ENCODE data around the gene TNNI3K. TPM values are rescaled to one million over a fixed set of nuclear protein-coding genes. Genes with fewer than 3 reads are reported as not detected.

The TNNI3K gene
- total RNA-seq, 1 experiment from 2014 or later = not detected

- H3K27me3 Mint-ChIP-seq (ENCODE audit: low read depth) = no peaks in the 10 kb centered on the region
Observed at GRCh38 chr1:74314438-74314837, 79.3 kb downstream of the TNNI3K start.

More at GRCh38 chr1:74314438-74314837, 79.3 kb downstream of the TNNI3K start:
- no peaks in the 10 kb centered on the region for H3K4me1 ChIP-seq (ENCODE audit: insufficient read depth, low read length)
- no peaks in the 10 kb centered on the region for H3K79me1 ChIP-seq (ENCODE audit: insufficient read depth, low read depth, low read length, poor library complexity, severe bottlenecking)
- no peak overlapping the region for H3K27ac ChIP-seq (ENCODE audit: insufficient read length, low read depth, low read length)
- no peak overlapping the region for H2BK20ac ChIP-seq (ENCODE audit: low read depth, low read length, poor library complexity, severe bottlenecking)
- no peak overlapping the region for H2BK120ac ChIP-seq (ENCODE audit: low read depth, low read length, poor library complexity, severe bottlenecking)
- no peak overlapping the region for H4K91ac ChIP-seq (ENCODE audit: insufficient read length, low read depth, low read length)
- H2BK5ac ChIP-seq (ENCODE audit: insufficient read length, low read length) = no peak overlapping the region
- no peak overlapping the region for H2BK12ac ChIP-seq (ENCODE audit: insufficient read length, low read depth, low read length)
- H3K79me2 ChIP-seq (ENCODE audit: insufficient read depth, low read length) = no peaks in the 10 kb centered on the region
- no peak overlapping the region for H2AK5ac ChIP-seq (ENCODE audit: insufficient read length, low read length)
- no peak overlapping the region for H3K4me2 ChIP-seq (ENCODE audit: insufficient read depth, insufficient read length, low read length)
- H3K23me2 ChIP-seq (ENCODE audit: insufficient read length, low read depth, low read length, poor library complexity, severe bottlenecking) = no peaks in the 10 kb centered on the region
- no peak overlapping the region for H2BK15ac ChIP-seq (ENCODE audit: low read depth, low read length)
- H3K4me1 Mint-ChIP-seq = peaks cover 5 to 8% of the 10 kb centered on the region in 2 experiments
- no peak overlapping the region for H3T11ph ChIP-seq (ENCODE audit: low read length)
- H3K9me3 Mint-ChIP-seq = no peaks in the 10 kb centered on the region
- no peak overlapping the region for H3K23ac ChIP-seq (ENCODE audit: insufficient read length, low read depth, low read length)
- no peak for DNase-seq
- no peak overlapping the region for H3K14ac ChIP-seq (ENCODE audit: insufficient read depth, low read length)
- no peak overlapping the region for H4K5ac ChIP-seq (ENCODE audit: insufficient read length, low read depth, low read length)
- no peak overlapping the region for H3K56ac ChIP-seq (ENCODE audit: insufficient read length, low read depth, low read length)
- no peak overlapping the region for H2AFZ ChIP-seq (ENCODE audit: low read length)
- no peak overlapping the region for H3K4ac ChIP-seq (ENCODE audit: low read depth, low read length)
- H3K9me3 ChIP-seq (ENCODE audit: control insufficient read depth, low read depth, low read length) = no peaks in the 10 kb centered on the region
- H3K4me3 Mint-ChIP-seq = no peak overlapping the region
- H3K36me3 Mint-ChIP-seq (ENCODE audit: insufficient read depth in 1 of 3, low read depth in 3 of 3) = no peaks in the 10 kb centered on the region
- peak overlapping the region in 1 of 3 experiments; percentile 30; a peak in 2 of 7 replicates for H3K27ac Mint-ChIP-seq
- H3K18ac ChIP-seq (ENCODE audit: insufficient read length, low read depth, low read length) = no peak overlapping the region
- no peak overlapping the region for H4K8ac ChIP-seq (replicated peaks; ENCODE audit: insufficient read length, low read depth, low read length)
- H4K20me1 ChIP-seq (ENCODE audit: control insufficient read depth, insufficient read depth, insufficient read length) = no peaks in the 10 kb centered on the region
- no peak for TF ChIP-seq CTCF (conservative IDR thresholded peaks at IDR 0.05)
- H3K9ac ChIP-seq (ENCODE audit: extremely low read depth, insufficient read length, low read length) = no peak overlapping the region
- H3K27me3 ChIP-seq (ENCODE audit: insufficient read depth, low read length) = no peaks in the 10 kb centered on the region
